Heart left ventricle (tissue), 16 donors: ENCODE data around the gene EDEM1. TPM values are rescaled to one million over a fixed set of nuclear protein-coding genes. Genes with fewer than 3 reads are reported as not detected.

Experiments used
- ATAC-seq, 4 donors: fragments of 200-7000 bp; cut with Tn5 transposase; one replicate each; pipeline ENCODE4 v1.9.1; 2020 to 2022; ENCODE audit warnings: moderate library complexity in 4 of 4, mild to moderate bottlenecking in 3 of 4, moderate number of reproducible peaks in 1 of 4
- DNase-seq, 5 donors: peaks; one replicate each; pipeline ENCODE4 v3.0.0-alpha.2; 2020
- H3K27ac ChIP-seq, 12 donors: fragments of 200-600 bp; sonication (generic) in 4 of 12; one replicate each; pipeline versions ENCODE4 v1.5.0 to v1.8.0; 2016 to 2022; ENCODE audit warnings: mild to moderate bottlenecking in 2 of 12
- H3K27me3 ChIP-seq, 9 donors: fragments of 200-600 bp; sonication (generic) in 2 of 9; one replicate each; pipeline versions ENCODE4 v1.5.1 to v1.8.0; 2016 to 2022; ENCODE audit warnings: mild to moderate bottlenecking in 3 of 9
- H3K36me3 ChIP-seq, 9 donors: fragments of 200-600 bp; sonication (generic) in 2 of 9; one replicate each; pipeline versions ENCODE4 v1.5.0 to v1.8.0; 2018 to 2022; ENCODE audit warnings: mild to moderate bottlenecking in 2 of 9
- H3K4me1 ChIP-seq, 12 donors: fragments of 200-600 bp; sonication (generic) in 4 of 12; one replicate each; pipeline versions ENCODE4 v1.5.0 to v1.8.0; 2016 to 2022; ENCODE audit warnings: mild to moderate bottlenecking in 3 of 12
- H3K4me3 ChIP-seq, 12 donors: fragments of 200-600 bp; sonication (generic) in 4 of 12; one replicate each; pipeline versions ENCODE4 v1.5.0 to v1.8.0; 2017 to 2022; ENCODE audit warnings: mild to moderate bottlenecking in 9 of 12, moderate library complexity in 4 of 12
- H3K9me3 ChIP-seq, 12 donors: fragments of 200-600 bp; sonication (generic) in 4 of 12; one replicate each; pipeline versions ENCODE4 v1.5.0 to v1.8.0; 2016 to 2022; ENCODE audit warnings: mild to moderate bottlenecking in 1 of 12
- CTCF ChIP-seq, 12 donors: fragments of 200-600 bp; sonication (generic) in 4 of 12; IDR thresholded peaks; one replicate each; pipeline versions ENCODE4 v1.5.0 to v1.8.0; 2018 to 2022; ENCODE audit warnings: antibody characterized with exemption in 12 of 12, mild to moderate bottlenecking in 5 of 12
- POLR2A ChIP-seq, 2 donors: fragments of 450-650 bp; IDR thresholded peaks; one replicate each; pipeline ENCODE4 v1.6.1; 2017; ENCODE audit warnings: antibody characterized with exemption in 2 of 2, mild to moderate bottlenecking in 2 of 2, moderate library complexity in 2 of 2
- WGBS, 4 donors: extraction: QIAGEN DNeasy Blood & Tissue Kit in 2 of 4; methylation state at CpG; one replicate each; pipeline versions ENCODE4 v1.1.5 to v1.1.7; 2013 to 2018; 5-methylcytosine and 5-hydroxymethylcytosine counted together
- intact Hi-C, 10 donors: fragments of 100-400 bp; cut with DNase I; formaldehyde crosslinking; loops; one replicate each; pipeline versions ENCODE4 v1.11.1 to v1.14.2; 2022
- polyA plus RNA-seq, 2 donors: library from polyadenylated mRNA; stranded (reverse); fragments of 200-250 nt; gene quantifications; one replicate each; pipeline ENCODE4 v1.2.3, GENCODE V29; 2013
- total RNA-seq, 9 donors: library from RNA; depleted of rRNA in 2 of 9; stranded (reverse); fragments of >200 nt in 2 of 9; fragmentation: NEBNext Ultra II Directional in 3 of 9; extraction: Animal tissue kit (Norgen Biotek cat#: 25700) in 3 of 9; gene quantifications; one replicate each; pipeline versions ENCODE4 v1.1.0 to v1.2.4, GENCODE V29; 2016 to 2023
- donor health status: ischemic (EF 13 %, LVEDD 7.1; RV severe dilation, severe dysfunction).
- donor health status: healthy with polysubstance abuse.
- donor health status: DM: no; HTN: yes; CAD: no.
- donor health status: DM: no; HTN: no; CAD: no.
- donor health status: ischemic (EF 25% LVEDD 6.9; RV normal size, moderate dysfunction).
- donor health status: ischemic (EF 25% LVEDD 5.7; RV mildly dilated, moderate dysfunction).
- donor health status: healthy.
- donor health status: DM: yes; HTN: yes; CAD: no.
- donor health status: ischemic (EF 35%, LVEDD 5.7; RV mildly dilated, moderate dysfunction).
- donor health status: nonischemic (EF 11% LVEDD 7.7; RV severe dilation, severe dysfunction).
- donor health status: DM: yes; HTN: yes; CAD: no.
- donor health status: PGD.
- donor health status: ischemic (EF 29% LVEDD 5.4; RV normal size, mild dysfunction).
- donor health status: nonischemic (EF 23%, LVEDD 6.1; RV moderate dilation, normal function).

Gene EDEM1
- total and polyA plus RNA-seq, 11 donors: 1.9 to 24.6 (median 9.5) TPM

- WGBS, 4 donors: 68 to 78% (median 71%) methylated on average over 2 to 3 of the region's 3 CpGs
- no peaks in the 10 kb centered on the region for H3K4me1 ChIP-seq
- H3K9me3 ChIP-seq: no peaks in the 10 kb centered on the region
- H3K4me3 ChIP-seq: no peak overlapping the region
- no peaks in the 10 kb centered on the region for H3K27me3 ChIP-seq
- H3K36me3 ChIP-seq: no peaks in the 10 kb centered on the region
- intact Hi-C loops: no loop called here
- no peak for TF ChIP-seq CTCF (IDR thresholded peaks at IDR 0.05)
- TF ChIP-seq POLR2A (IDR thresholded peaks at IDR 0.05): no peak
- ATAC-seq: no peak
- DNase-seq: no peak
- no peak overlapping the region for H3K27ac ChIP-seq
Observed at GRCh38 chr3:5252131-5252530, 64.6 kb downstream of the EDEM1 start.

- TF ChIP-seq CTCF (IDR thresholded peaks at IDR 0.05) (no peak), POLR2A (IDR thresholded peaks at IDR 0.05) (no peak)
- ATAC-seq: no peak
Observed at GRCh38 chr3:5254281-5255048, 67.0 kb downstream of the EDEM1 start.

GRCh38 chr3:5255404-5256344 is 68.2 kb downstream of the EDEM1 start:
- 56 to 67% (median 59%) methylated on average over 4 of the region's 4 CpGs for WGBS, 4 donors
- DNase-seq: no peak
- peaks cover 0 to 10% (median 0%) of the 10 kb centered on the region in 12 donors for H3K4me1 ChIP-seq

More at GRCh38 chr3:5254281-5255048, 67.0 kb downstream of the EDEM1 start:
- H3K27ac ChIP-seq: no peak overlapping the region
- H3K9me3 ChIP-seq: no peaks in the 10 kb centered on the region
- DNase-seq: no peak
- no peaks in the 10 kb centered on the region for H3K36me3 ChIP-seq
- WGBS, 4 donors: 74 to 85% (median 79%) methylated on average over 12 of the region's 12 CpGs
- intact Hi-C loops: no loop called here
- no peaks in the 10 kb centered on the region for H3K4me1 ChIP-seq
- no peaks in the 10 kb centered on the region for H3K27me3 ChIP-seq
- no peak overlapping the region for H3K4me3 ChIP-seq

More at GRCh38 chr3:5255404-5256344, 68.2 kb downstream of the EDEM1 start:
- intact Hi-C loops: no loop called here
- TF ChIP-seq CTCF (IDR thresholded peaks at IDR 0.05): no peak
- no peak for TF ChIP-seq POLR2A (IDR thresholded peaks at IDR 0.05)
- no peak for ATAC-seq
- Histone ChIP-seq H3K9me3 (no peaks in the 10 kb centered on the region), H3K27me3 (no peaks in the 10 kb centered on the region), H3K4me3 (no peak overlapping the region), H3K36me3 (no peaks in the 10 kb centered on the region), H3K27ac (no peak overlapping the region)
